Measurements from ENCODE around the gene GFAP.

GFAP gene

DNA sequence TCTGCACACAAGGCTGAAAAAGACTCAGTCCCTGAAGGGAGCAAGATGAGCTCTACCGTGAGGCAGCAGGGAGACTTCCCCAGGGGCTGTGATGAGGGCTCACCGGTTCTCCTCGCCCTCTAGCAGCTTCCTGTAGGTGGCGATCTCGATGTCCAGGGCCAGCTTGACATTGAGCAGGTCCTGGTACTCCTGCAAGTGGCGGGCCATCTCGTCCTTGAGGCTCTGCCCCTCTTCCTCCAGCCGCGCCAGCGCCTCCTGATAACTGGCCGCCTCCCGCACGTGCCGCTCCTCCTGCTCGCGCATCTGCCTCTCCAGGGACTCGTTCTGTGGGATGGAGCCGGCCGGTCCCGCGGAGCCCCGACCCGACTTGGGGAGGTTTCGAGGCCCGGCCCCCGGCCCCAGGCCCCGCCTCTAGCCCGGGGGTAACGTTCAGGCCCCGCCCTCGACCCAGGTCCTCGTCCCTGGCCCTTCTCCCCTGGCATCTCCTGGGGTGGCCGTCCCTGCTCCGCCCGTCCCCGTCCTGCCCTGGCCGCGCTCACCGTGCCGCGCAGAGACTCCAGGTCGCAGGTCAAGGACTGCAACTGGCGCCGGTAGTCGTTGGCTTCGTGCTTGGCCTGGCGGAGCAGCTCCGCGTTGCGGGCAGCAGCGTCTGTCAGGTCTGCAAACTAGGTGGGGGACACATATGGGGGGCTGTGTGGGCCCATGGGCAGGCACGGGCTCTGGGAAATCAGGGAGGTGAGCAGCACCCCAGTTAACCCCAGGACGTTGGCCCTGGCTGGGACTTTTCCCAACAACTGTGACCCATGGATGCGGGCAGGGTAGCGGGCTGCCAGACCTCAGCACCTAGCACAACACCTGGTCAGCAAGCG, 3.9 kb downstream of the GFAP start:
- Histone ChIP-seq H3K27me3 (ENCODE audit: control insufficient read depth, insufficient read depth, low read length) (peaks cover 15% of the 10 kb centered on the region), H3K9ac (ENCODE audit: low read depth, low read length) (no peak overlapping the region), H3K4me2 (ENCODE audit: low read length) (peak overlapping the region; percentile 59), H3K36me3 (ENCODE audit: insufficient read depth, low read length) (no peaks in the 10 kb centered on the region), H3K4me3 (ENCODE audit: low read length) (no peak overlapping the region), H3K9me3 (replicated peaks; ENCODE audit: low read length) (no peaks in the 10 kb centered on the region), H3K4me1 (ENCODE audit: control insufficient read depth, insufficient read depth, low read length) (peaks cover 21% of the 10 kb centered on the region)

DNA sequence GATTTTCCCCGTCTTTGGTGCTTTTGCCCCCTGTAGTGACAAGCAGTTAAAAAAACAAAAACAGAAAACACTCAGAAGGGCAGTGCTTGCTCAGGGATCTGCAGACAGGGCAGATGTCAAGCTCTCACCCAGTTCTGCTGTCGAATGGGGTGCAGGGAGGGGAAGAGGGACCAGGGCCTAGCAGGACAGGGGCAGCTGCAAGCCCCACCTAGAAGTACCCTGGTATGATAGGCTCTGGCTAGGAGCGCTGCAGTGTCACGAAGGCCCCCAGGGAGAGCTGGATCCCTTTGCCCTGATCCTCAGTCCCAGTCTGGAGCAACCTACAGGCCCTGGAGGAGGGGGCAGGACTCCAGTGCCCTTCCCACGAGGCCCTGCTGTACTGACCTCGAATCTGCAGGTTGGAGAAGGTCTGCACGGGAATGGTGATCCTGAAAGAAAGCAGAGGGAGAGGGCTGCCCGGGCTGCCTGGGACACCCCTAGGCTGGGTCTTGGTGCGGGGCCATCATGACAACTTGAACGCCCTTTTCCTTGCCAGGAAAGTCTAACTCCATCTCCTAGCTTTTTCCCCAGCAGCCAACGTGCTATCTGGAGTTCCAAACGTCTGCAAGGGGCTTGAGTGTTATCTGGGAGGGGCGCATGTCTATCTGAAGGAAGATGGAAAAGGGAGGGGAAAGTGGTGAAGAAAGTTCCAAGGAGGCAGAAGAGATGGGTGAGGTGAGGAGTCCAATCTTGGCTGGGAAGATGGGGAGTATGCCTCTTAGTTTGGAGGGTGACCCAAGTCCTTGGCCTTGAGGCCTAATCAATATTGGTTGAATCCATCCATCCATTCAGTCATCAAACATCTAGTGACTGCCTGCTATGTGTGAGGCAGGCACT, 4.8 kb downstream of the GFAP start:
- Histone ChIP-seq H3K4me1 (ENCODE audit: control insufficient read depth, insufficient read depth, low read length) (peaks cover 25% of the 10 kb centered on the region), H3K4me3 (ENCODE audit: low read length) (no peak overlapping the region), H3K9ac (ENCODE audit: low read depth, low read length) (no peak overlapping the region), H3K36me3 (ENCODE audit: insufficient read depth, low read length) (no peaks in the 10 kb centered on the region), H3K27me3 (ENCODE audit: control insufficient read depth, insufficient read depth, low read length) (peaks cover 14% of the 10 kb centered on the region), H3K9me3 (replicated peaks; ENCODE audit: low read length) (no peaks in the 10 kb centered on the region), H3K4me2 (ENCODE audit: low read length) (no peak overlapping the region)

DNA sequence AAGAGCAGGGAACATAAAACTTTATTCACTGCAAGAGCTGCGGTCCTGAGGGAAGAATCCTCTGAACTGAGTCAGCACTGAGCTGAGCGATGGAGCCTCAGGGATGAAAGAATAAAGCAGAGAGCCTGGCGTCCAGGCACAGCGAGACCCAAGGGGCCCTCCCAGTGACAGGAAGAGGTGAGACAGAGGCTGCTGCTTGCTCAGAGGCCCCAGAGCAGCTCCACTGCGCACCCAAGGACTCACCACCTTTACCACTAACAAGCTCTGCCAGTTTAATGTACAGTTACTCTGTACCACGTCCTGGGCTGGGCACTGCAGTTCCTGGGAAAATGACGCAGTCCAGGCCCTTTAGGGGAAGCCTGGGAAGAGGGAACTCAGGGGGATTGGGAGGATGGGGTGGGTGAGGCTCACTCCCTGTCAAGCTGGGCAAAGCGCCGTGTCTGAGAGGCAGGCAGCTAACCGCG, 5.6 kb downstream of the GFAP start:
- H3K9me3 ChIP-seq (replicated peaks; ENCODE audit: low read length), result no peaks in the 10 kb centered on the region
- H3K4me1 ChIP-seq (ENCODE audit: control insufficient read depth, insufficient read depth, low read length), result peaks cover 31% of the 10 kb centered on the region
- H3K4me3 ChIP-seq (ENCODE audit: low read length), result no peak overlapping the region

GRCh38 chr17:44908761-44909326, 6.5 kb downstream of the GFAP start:
- Histone ChIP-seq H3K9ac (ENCODE audit: low read depth, low read length) (no peak overlapping the region), H3K27me3 (ENCODE audit: control insufficient read depth, insufficient read depth, low read length) (peaks cover 13% of the 10 kb centered on the region), H3K4me1 (ENCODE audit: control insufficient read depth, insufficient read depth, low read length) (peaks cover 31% of the 10 kb centered on the region)

More for the DNA sequence above, 5.6 kb downstream of the GFAP start:
- Histone ChIP-seq H3K27me3 (ENCODE audit: control insufficient read depth, insufficient read depth, low read length) (peaks cover 13% of the 10 kb centered on the region), H3K36me3 (ENCODE audit: insufficient read depth, low read length) (no peaks in the 10 kb centered on the region), H3K9ac (ENCODE audit: low read depth, low read length) (no peak overlapping the region), H3K4me2 (ENCODE audit: low read length) (no peak overlapping the region)

DNA sequence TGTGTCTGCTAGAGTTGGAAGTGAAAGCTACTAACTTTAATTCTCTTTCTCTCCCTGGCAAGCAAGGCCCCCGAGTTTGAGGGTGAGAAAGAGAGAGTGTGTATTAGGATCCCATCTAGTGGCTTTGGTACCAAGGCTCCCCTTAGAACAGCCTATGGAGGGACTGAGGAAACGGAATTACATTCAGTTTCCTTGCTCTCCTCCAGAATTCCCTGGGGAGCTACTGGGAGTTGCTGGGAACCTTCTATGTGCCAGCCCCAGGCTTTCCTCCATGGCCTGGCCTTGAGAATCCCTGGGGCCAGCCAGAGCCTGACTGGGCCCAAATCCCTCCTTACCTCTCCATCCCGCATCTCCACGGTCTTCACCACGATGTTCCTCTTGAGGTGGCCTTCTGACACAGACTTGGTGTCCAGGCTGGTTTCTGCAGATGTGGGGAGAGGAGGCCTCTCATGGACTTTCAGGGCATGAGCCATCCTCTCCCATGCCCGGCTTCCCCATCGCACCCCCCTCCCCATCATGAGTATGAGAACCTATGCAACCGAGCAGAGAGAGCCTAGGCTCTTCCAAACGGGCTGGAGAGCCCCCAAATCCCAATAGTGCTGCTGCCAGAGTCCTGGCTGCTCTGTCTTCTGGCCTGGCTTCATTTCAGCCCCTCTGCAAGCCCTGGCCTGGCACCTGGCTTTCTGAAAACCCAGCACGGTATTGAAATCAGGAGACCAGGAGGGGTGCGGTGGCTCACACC, 7.4 kb downstream of the GFAP start:
- peaks cover 5% of the 10 kb centered on the region for H3K27me3 ChIP-seq (ENCODE audit: control insufficient read depth, insufficient read depth, low read length)
- H3K9me3 ChIP-seq (replicated peaks; ENCODE audit: low read length), result no peaks in the 10 kb centered on the region
- no peak overlapping the region for H3K4me3 ChIP-seq (ENCODE audit: low read length)
- peaks cover 31% of the 10 kb centered on the region for H3K4me1 ChIP-seq (ENCODE audit: control insufficient read depth, insufficient read depth, low read length)
- no peaks in the 10 kb centered on the region for H3K36me3 ChIP-seq (ENCODE audit: insufficient read depth, low read length)
- no peak overlapping the region for H3K4me2 ChIP-seq (ENCODE audit: low read length)
- no peak overlapping the region for H3K9ac ChIP-seq (ENCODE audit: low read depth, low read length)

More at GRCh38 chr17:44908761-44909326, 6.5 kb downstream of the GFAP start:
- H3K4me3 ChIP-seq (ENCODE audit: low read length), result no peak overlapping the region
- H3K9me3 ChIP-seq (replicated peaks; ENCODE audit: low read length), result no peaks in the 10 kb centered on the region
- H3K4me2 ChIP-seq (ENCODE audit: low read length), result no peak overlapping the region
- H3K36me3 ChIP-seq (ENCODE audit: insufficient read depth, low read length), result no peaks in the 10 kb centered on the region

DNA sequence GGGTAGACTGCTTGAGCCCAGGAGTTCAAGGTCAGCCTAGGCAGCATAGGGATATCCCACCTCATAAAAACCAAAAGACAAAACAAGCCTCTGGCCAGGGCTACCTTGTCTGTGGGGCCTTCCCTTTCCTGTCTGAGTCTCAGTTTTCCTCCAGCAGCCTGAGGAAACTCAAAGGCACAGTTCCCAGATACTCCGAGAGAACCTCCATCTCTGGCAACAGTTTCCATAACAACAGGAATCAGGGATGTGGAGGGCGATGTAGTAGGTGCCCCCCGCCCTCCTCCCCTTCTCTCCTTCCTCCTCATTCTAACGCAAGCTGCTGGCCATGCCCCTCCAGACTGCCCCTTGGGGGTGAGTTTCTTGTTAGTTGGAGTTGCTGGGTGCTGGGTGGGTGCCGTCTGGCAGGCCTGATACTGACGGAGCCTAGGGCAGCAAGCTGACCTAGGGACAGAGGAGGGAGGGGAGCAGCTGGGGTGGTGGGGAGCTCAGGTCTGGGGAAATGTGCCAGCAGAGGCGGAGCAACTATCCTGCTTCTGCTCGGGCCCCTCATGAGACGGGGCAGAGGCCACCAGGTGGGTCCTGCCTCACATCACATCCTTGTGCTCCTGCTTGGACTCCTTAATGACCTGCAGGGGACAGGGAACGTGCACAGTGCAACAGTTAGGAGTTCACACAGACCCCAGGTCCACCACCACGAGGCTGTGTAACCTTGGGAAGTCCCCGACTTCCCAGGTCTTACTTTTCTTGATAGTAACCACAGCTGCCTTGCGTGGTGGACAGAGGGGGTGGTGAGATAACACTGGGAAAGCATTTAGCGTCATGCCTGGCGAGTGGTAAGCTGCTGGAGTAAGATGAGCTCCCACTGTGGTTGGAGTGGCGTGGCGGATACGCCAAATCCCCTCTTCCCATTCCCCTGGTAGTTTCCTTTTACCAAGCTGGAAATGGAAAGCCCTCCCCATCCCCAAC, 8.3 kb downstream of the GFAP start:
- Histone ChIP-seq H3K36me3 (ENCODE audit: insufficient read depth, low read length) (no peaks in the 10 kb centered on the region), H3K27me3 (ENCODE audit: control insufficient read depth, insufficient read depth, low read length) (no peaks in the 10 kb centered on the region), H3K9ac (ENCODE audit: low read depth, low read length) (no peak overlapping the region)

DNA sequence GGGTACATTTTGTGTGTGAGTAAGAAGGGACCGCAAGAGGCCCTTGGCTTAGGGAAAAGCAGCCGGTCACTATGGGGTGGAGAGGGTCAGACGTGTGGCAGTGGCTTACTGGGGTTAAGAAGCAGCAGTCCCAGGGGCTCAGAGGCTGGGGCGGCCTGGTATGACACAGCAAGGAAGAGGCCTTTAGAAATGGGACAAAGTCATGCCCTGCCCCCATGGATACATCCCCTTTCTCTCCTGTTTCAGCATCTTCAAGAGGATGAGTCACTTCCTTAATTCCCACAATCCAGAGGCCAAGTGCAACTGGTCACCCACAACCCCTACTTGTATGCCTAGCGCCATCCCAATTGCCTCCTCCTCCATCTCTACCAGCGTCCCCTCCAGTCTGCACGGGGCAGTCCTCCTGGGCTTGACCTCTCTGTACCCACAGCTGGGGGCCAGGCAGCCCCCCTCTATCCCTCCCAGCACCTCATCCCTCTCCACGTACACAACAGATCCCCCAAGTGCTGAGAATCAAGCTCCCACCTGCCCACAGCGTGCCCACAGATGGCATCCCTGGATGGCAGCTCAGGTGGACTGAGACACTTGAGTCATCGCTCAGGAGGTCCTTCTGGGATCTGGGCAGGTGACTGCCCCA, 9.2 kb downstream of the GFAP start:
- Histone ChIP-seq H3K4me1 (ENCODE audit: control insufficient read depth, insufficient read depth, low read length) (peaks cover 38% of the 10 kb centered on the region), H3K36me3 (ENCODE audit: insufficient read depth, low read length) (no peaks in the 10 kb centered on the region), H3K4me3 (ENCODE audit: low read length) (peak overlapping the region; percentile 8), H3K27me3 (ENCODE audit: control insufficient read depth, insufficient read depth, low read length) (no peaks in the 10 kb centered on the region), H3K9ac (ENCODE audit: low read depth, low read length) (peak overlapping the region; percentile 63), H3K9me3 (replicated peaks; ENCODE audit: low read length) (no peaks in the 10 kb centered on the region), H3K4me2 (ENCODE audit: low read length) (peak overlapping the region; percentile 51)

More for the DNA sequence above, 8.3 kb downstream of the GFAP start:
- Histone ChIP-seq H3K9me3 (replicated peaks; ENCODE audit: low read length) (no peaks in the 10 kb centered on the region), H3K4me2 (ENCODE audit: low read length) (no peak overlapping the region), H3K4me1 (ENCODE audit: control insufficient read depth, insufficient read depth, low read length) (peaks cover 33% of the 10 kb centered on the region), H3K4me3 (ENCODE audit: low read length) (no peak overlapping the region)

- Histone ChIP-seq H3K4me3 (ENCODE audit: low read length) (no peak overlapping the region), H3K4me2 (ENCODE audit: low read length) (peak overlapping the region; percentile 51), H3K27me3 (ENCODE audit: control insufficient read depth, insufficient read depth, low read length) (no peaks in the 10 kb centered on the region), H3K36me3 (ENCODE audit: insufficient read depth, low read length) (no peaks in the 10 kb centered on the region), H3K9me3 (replicated peaks; ENCODE audit: low read length) (no peaks in the 10 kb centered on the region), H3K4me1 (ENCODE audit: control insufficient read depth, insufficient read depth, low read length) (peaks cover 46% of the 10 kb centered on the region), H3K9ac (ENCODE audit: low read depth, low read length) (peak overlapping the region; percentile 63)
Measured at GRCh38 chr17:44905006-44906000, 10.0 kb downstream of the GFAP start.

Measured in skeletal muscle satellite cell (primary cell).